Liver (tissue), 9 donors: ENCODE measurements around the gene OR6V1. TPM values are rescaled to one million over a fixed set of nuclear protein-coding genes. Genes with fewer than 3 reads are reported as not detected.
A peak's percentile ranks its signal among the peaks of the same experiment; 100 is the strongest.

ENCODE experiments used
- DNase-seq: peaks from one replicate; pipeline ENCODE4 v3.0.0-alpha.2; 2017; ENCODE audit warnings: low spot score
- H3K27ac ChIP-seq, 2 donors: one replicate each; pipeline ENCODE4 v1.7.0; 2013; ENCODE audit warnings: inconsistent platforms in 2 of 2, low read length in 2 of 2, control low read depth in 1 of 2, low read depth in 1 of 2, mild to moderate bottlenecking in 1 of 2
- H3K27me3 ChIP-seq, 4 donors: one replicate each; pipeline versions ENCODE4 v1.6.1 to v1.7.0; 2013; ENCODE audit warnings: low read length in 3 of 4, inconsistent platforms in 1 of 4, mild to moderate bottlenecking in 1 of 4, moderate library complexity in 1 of 4; ENCODE audit not compliant: control insufficient read depth in 4 of 4, insufficient read depth in 4 of 4
- H3K36me3 ChIP-seq, 4 donors: one replicate each; pipeline versions ENCODE4 v1.6.1 to v1.7.0; 2013; ENCODE audit warnings: low read length in 3 of 4, mild to moderate bottlenecking in 3 of 4, low read depth in 1 of 4, moderate library complexity in 1 of 4; ENCODE audit not compliant: control insufficient read depth in 4 of 4, insufficient read depth in 3 of 4
- H3K4me1 ChIP-seq, 4 donors: one replicate each; pipeline versions ENCODE4 v1.6.1 to v1.7.0; 2013; ENCODE audit warnings: low read length in 3 of 4, mild to moderate bottlenecking in 3 of 4, moderate library complexity in 1 of 4; ENCODE audit not compliant: control insufficient read depth in 4 of 4, insufficient read depth in 4 of 4
- H3K4me3 ChIP-seq, 3 donors: one replicate each; pipeline versions ENCODE4 v1.6.1 to v1.7.0; 2013; ENCODE audit warnings: low read length in 3 of 3, control low read depth in 1 of 3, low read depth in 1 of 3, mild to moderate bottlenecking in 1 of 3
- H3K9ac ChIP-seq, 2 donors: one replicate each; pipeline ENCODE4 v1.7.0; 2013; ENCODE audit warnings: low read length in 2 of 2, mild to moderate bottlenecking in 2 of 2, moderate library complexity in 2 of 2, control low read depth in 1 of 2, low read depth in 1 of 2
- H3K9me3 ChIP-seq, 4 donors: one replicate each; pipeline versions ENCODE4 v1.6.1 to v1.7.0; 2013; ENCODE audit warnings: low read length in 3 of 4; ENCODE audit not compliant: control insufficient read depth in 4 of 4
- EGR1 ChIP-seq, 2 donors: IDR thresholded peaks; 2 replicates each; pipeline ENCODE4 v1.6.1; 2016 to 2018; ENCODE audit warnings: antibody characterized with exemption in 2 of 2, low read depth in 2 of 2
- FOXA1 ChIP-seq: IDR thresholded peaks from 2 replicates; pipeline ENCODE4 v1.6.1; 2016; ENCODE audit warnings: antibody characterized with exemption
- FOXA2 ChIP-seq: IDR thresholded peaks from 2 replicates; pipeline ENCODE4 v1.6.1; 2016; ENCODE audit warnings: antibody characterized with exemption
- GABPA ChIP-seq, 2 donors: IDR thresholded peaks in 1 of 2; conservative IDR thresholded peaks in 1 of 2; 2 replicates each; pipeline ENCODE4 v1.6.1; 2016; ENCODE audit warnings: antibody characterized with exemption in 2 of 2, mild to moderate bottlenecking in 1 of 2, moderate library complexity in 1 of 2
- HNF4A ChIP-seq, 2 donors: conservative IDR thresholded peaks; 2 replicates each; pipeline ENCODE4 v1.6.1; 2016; ENCODE audit warnings: antibody characterized with exemption in 2 of 2, mild to moderate bottlenecking in 2 of 2
- HNF4G ChIP-seq: IDR thresholded peaks from 2 replicates; pipeline ENCODE4 v1.6.1; 2016; ENCODE audit warnings: antibody characterized with exemption
- JUND ChIP-seq, 2 donors: IDR thresholded peaks; 2 replicates each; pipeline ENCODE4 v1.6.1; 2016; ENCODE audit warnings: antibody characterized with exemption in 2 of 2
- NR2F2 ChIP-seq: IDR thresholded peaks from 2 replicates; pipeline ENCODE4 v1.6.1; 2016; ENCODE audit warnings: antibody characterized with exemption
- RAD21 ChIP-seq, 2 donors: IDR thresholded peaks; 2 replicates each; pipeline ENCODE4 v1.6.1; 2016; ENCODE audit warnings: antibody characterized with exemption in 2 of 2, mild to moderate bottlenecking in 2 of 2
- RXRA ChIP-seq, 2 donors: IDR thresholded peaks; 2 replicates each; pipeline ENCODE4 v1.6.1; 2017 to 2018; ENCODE audit warnings: antibody characterized with exemption in 2 of 2, mild to moderate bottlenecking in 1 of 2
- SP1 ChIP-seq: IDR thresholded peaks from 2 replicates; pipeline ENCODE4 v1.6.1; 2018; ENCODE audit warnings: antibody characterized with exemption, mild to moderate bottlenecking
- TAF1 ChIP-seq: conservative IDR thresholded peaks from 2 replicates; pipeline ENCODE4 v1.6.1; 2016; ENCODE audit warnings: antibody characterized with exemption, mild to moderate bottlenecking
- YY1 ChIP-seq: IDR thresholded peaks from 2 replicates; pipeline ENCODE4 v1.6.1; 2016; ENCODE audit warnings: antibody characterized with exemption, mild to moderate bottlenecking
- WGBS: extraction: QIAGEN DNeasy Blood & Tissue Kit; methylation state at CpG from one replicate; pipeline ENCODE4 v1.1.7; 2013; 5-methylcytosine and 5-hydroxymethylcytosine counted together
- polyA plus RNA-seq, 2 donors: library from polyadenylated mRNA; stranded (reverse) in 1 of 2; unstranded in 1 of 2; fragments of 200-250 nt in 1 of 2; fragments of >200 nt in 1 of 2; fragmentation: Nextera tagmentation in 1 of 2; extraction: Ambion mirVana in 1 of 2; gene quantifications; one replicate each; pipeline versions ENCODE4 v1.2.1 to v1.2.3, GENCODE V29; 2013 to 2015
- total RNA-seq, 2 donors: library from RNA; depleted of rRNA; stranded (reverse); fragments of >200 nt; gene quantifications; one replicate each; pipeline ENCODE4 v1.2.3, GENCODE V29; 2014
- TF ChIP-seq, protein P1 (sequence below): IDR thresholded peaks from 2 replicates; pipeline ENCODE4 v1.6.1; 2016; ENCODE audit warnings: antibody characterized with exemption, mild to moderate bottlenecking
- TF ChIP-seq, protein P2 (sequence below): IDR thresholded peaks from 2 replicates; pipeline ENCODE4 v1.6.1; 2016; ENCODE audit warnings: antibody characterized with exemption
- TF ChIP-seq, protein P3 (sequence below): IDR thresholded peaks from 2 replicates; pipeline ENCODE4 v1.6.1; 2016; ENCODE audit warnings: antibody characterized with exemption
- TF ChIP-seq, protein P4 (sequence below): IDR thresholded peaks from 2 replicates; pipeline ENCODE4 v1.6.1; 2016; ENCODE audit warnings: antibody characterized with exemption
- TF ChIP-seq, protein P5 (sequence below): fragments of 150-350 bp; IDR thresholded peaks from 2 replicates; pipeline ENCODE4 v1.5.1; 2017; ENCODE audit warnings: improper control_type of control experiment, low read depth, low read length; ENCODE audit not compliant: missing input control
- donor health status: healthy.
- donor health status: healthy.
- donor health status: healthy.
- donor health status: healthy.
- donor health status: healthy.

The OR6V1 gene
- total and polyA plus RNA-seq, 4 donors = not detected

DNA sequence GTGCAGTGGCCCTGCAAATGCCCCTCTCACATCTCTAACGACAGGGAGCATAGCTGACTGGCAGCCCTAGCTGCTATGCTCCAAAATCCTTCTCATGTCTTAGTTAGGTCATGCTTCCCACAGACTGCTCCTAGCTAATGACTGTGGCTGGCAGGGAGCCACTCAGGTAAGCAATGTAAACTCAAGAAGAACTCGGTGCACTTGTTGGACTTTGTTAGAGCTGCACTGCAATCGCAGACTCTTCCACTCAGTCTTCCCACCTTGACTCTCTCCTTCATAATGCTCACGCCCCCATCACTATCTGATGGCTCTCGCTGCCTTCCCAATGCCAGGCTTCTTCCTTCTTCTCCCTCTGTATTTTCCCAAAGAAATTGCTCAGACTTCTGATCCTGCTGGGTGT is 49.2 kb upstream of the OR6V1 start:
- Histone ChIP-seq H3K4me1 (peaks cover 2 to 7% (median 3%) of the 10 kb centered on the region in 4 donors), H3K27me3 (no peaks in the 10 kb centered on the region), H3K9ac (no peak overlapping the region), H3K4me3 (peak overlapping the region in 2 of 3 donors; percentile 28 to 57), H3K9me3 (peaks cover 0 to 5% (median 0%) of the 10 kb centered on the region in 4 donors), H3K36me3 (no peaks in the 10 kb centered on the region), H3K27ac (no peak overlapping the region)
- 63% methylated on average over 5 of the region's 5 CpGs for WGBS
- no peak for DNase-seq
- no peak for TF ChIP-seq JUND (IDR thresholded peaks at IDR 0.05)

DNA sequence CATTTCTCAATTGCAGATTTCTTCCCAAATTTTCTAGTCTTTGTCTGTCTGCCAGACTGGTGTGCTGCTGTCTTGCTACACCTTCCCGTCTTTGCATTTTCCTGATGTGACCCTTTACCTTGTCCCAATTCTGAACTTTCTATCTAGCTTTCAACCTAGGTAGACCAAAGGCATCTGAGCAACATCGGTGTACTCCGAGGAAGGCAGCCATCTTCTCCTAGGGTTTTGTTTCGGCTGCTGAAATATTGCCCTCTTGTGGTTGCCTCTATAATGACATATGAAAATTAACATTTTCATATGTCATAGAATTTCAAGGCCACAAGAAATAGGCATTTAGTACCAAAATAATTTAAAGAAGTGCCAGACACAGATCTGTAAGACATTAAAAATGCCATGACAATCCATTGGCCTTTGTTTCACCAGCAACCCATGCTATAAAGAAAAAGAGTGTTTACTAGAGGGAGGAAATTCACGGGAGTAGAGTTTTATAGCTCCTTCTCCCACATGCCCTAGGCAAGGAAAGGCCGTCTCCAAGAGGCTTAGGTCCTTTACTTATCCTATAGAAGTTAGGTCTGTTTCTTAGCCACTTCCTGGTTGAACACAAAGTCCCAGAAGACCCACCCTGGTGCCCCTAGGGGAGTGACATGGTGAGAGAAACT is 48.6 kb upstream of the OR6V1 start:
- no peak overlapping the region for H3K9ac ChIP-seq
- DNase-seq = no peak
- WGBS = 33% methylated on average over 6 of the region's 6 CpGs
- TF ChIP-seq NR2F2 (no peak), FOXA1 (no peak), HNF4G (no peak), FOXA2 (no peak), HNF4A (conservative IDR thresholded peaks at IDR 0.05) (no peak), TAF1 (no peak), RXRA (IDR thresholded peaks at IDR 0.05) (no peak), SP1 (no peak), RAD21 (IDR thresholded peaks at IDR 0.05) (peak; percentile 84 to 87), EGR1 (IDR thresholded peaks at IDR 0.05; ENCODE audit: low read depth in 2 of 2) (no peak), GABPA (IDR thresholded peaks at IDR 0.05 in 1 of 2, conservative IDR thresholded peaks at IDR 0.05 in 1 of 2) (no peak), YY1 (peak; percentile 96), JUND (IDR thresholded peaks at IDR 0.05) (no peak)
- TF ChIP-seq, protein P1, sequence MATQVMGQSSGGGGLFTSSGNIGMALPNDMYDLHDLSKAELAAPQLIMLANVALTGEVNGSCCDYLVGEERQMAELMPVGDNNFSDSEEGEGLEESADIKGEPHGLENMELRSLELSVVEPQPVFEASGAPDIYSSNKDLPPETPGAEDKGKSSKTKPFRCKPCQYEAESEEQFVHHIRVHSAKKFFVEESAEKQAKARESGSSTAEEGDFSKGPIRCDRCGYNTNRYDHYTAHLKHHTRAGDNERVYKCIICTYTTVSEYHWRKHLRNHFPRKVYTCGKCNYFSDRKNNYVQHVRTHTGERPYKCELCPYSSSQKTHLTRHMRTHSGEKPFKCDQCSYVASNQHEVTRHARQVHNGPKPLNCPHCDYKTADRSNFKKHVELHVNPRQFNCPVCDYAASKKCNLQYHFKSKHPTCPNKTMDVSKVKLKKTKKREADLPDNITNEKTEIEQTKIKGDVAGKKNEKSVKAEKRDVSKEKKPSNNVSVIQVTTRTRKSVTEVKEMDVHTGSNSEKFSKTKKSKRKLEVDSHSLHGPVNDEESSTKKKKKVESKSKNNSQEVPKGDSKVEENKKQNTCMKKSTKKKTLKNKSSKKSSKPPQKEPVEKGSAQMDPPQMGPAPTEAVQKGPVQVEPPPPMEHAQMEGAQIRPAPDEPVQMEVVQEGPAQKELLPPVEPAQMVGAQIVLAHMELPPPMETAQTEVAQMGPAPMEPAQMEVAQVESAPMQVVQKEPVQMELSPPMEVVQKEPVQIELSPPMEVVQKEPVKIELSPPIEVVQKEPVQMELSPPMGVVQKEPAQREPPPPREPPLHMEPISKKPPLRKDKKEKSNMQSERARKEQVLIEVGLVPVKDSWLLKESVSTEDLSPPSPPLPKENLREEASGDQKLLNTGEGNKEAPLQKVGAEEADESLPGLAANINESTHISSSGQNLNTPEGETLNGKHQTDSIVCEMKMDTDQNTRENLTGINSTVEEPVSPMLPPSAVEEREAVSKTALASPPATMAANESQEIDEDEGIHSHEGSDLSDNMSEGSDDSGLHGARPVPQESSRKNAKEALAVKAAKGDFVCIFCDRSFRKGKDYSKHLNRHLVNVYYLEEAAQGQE = no peak
- TF ChIP-seq, protein P2, sequence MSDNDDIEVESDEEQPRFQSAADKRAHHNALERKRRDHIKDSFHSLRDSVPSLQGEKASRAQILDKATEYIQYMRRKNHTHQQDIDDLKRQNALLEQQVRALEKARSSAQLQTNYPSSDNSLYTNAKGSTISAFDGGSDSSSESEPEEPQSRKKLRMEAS = no peak
- TF ChIP-seq, protein P3, sequence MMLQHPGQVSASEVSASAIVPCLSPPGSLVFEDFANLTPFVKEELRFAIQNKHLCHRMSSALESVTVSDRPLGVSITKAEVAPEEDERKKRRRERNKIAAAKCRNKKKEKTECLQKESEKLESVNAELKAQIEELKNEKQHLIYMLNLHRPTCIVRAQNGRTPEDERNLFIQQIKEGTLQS = no peak
- TF ChIP-seq, protein P4, sequence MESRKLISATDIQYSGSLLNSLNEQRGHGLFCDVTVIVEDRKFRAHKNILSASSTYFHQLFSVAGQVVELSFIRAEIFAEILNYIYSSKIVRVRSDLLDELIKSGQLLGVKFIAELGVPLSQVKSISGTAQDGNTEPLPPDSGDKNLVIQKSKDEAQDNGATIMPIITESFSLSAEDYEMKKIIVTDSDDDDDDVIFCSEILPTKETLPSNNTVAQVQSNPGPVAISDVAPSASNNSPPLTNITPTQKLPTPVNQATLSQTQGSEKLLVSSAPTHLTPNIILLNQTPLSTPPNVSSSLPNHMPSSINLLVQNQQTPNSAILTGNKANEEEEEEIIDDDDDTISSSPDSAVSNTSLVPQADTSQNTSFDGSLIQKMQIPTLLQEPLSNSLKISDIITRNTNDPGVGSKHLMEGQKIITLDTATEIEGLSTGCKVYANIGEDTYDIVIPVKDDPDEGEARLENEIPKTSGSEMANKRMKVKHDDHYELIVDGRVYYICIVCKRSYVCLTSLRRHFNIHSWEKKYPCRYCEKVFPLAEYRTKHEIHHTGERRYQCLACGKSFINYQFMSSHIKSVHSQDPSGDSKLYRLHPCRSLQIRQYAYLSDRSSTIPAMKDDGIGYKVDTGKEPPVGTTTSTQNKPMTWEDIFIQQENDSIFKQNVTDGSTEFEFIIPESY = no peak
- TF ChIP-seq, protein P5, sequence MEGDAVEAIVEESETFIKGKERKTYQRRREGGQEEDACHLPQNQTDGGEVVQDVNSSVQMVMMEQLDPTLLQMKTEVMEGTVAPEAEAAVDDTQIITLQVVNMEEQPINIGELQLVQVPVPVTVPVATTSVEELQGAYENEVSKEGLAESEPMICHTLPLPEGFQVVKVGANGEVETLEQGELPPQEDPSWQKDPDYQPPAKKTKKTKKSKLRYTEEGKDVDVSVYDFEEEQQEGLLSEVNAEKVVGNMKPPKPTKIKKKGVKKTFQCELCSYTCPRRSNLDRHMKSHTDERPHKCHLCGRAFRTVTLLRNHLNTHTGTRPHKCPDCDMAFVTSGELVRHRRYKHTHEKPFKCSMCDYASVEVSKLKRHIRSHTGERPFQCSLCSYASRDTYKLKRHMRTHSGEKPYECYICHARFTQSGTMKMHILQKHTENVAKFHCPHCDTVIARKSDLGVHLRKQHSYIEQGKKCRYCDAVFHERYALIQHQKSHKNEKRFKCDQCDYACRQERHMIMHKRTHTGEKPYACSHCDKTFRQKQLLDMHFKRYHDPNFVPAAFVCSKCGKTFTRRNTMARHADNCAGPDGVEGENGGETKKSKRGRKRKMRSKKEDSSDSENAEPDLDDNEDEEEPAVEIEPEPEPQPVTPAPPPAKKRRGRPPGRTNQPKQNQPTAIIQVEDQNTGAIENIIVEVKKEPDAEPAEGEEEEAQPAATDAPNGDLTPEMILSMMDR = peak; percentile 72
- peak overlapping the region; percentile 7 to 57 (median 28) for H3K4me3 ChIP-seq
- H3K27ac ChIP-seq = no peak overlapping the region
- no peaks in the 10 kb centered on the region for H3K36me3 ChIP-seq
- H3K9me3 ChIP-seq = peaks cover 0 to 5% (median 0%) of the 10 kb centered on the region in 4 donors
- H3K27me3 ChIP-seq = no peaks in the 10 kb centered on the region
- H3K4me1 ChIP-seq = peaks cover 2 to 9% (median 3%) of the 10 kb centered on the region in 4 donors
